ENCODE data around the gene FGF5.

- TF ChIP-seq MAX (IDR thresholded peaks at IDR 0.05; ENCODE audit: low read depth, low read length) (no peak), CTCF (IDR thresholded peaks at IDR 0.05; ENCODE audit: low read depth, low read length) (no peak), POLR2A (IDR thresholded peaks at IDR 0.05; ENCODE audit: extremely low read depth, insufficient read length) (no peak)
Measured at GRCh38 chr4:80322716-80323115, 56.3 kb downstream of the FGF5 start.
